OCI-M1 (cell line): ENCODE results near the gene SUOX.
"Not testable (repeated sequence)": the region's sequence is repeated elsewhere in the genome, so short reads cannot be mapped to it uniquely, and the experiment has no call there.

Source experiments
- DNase-seq: peaks from one replicate; lab custom pipeline; 2025; lab: John Stamatoyannopoulos, UW

The SUOX gene

DNA sequence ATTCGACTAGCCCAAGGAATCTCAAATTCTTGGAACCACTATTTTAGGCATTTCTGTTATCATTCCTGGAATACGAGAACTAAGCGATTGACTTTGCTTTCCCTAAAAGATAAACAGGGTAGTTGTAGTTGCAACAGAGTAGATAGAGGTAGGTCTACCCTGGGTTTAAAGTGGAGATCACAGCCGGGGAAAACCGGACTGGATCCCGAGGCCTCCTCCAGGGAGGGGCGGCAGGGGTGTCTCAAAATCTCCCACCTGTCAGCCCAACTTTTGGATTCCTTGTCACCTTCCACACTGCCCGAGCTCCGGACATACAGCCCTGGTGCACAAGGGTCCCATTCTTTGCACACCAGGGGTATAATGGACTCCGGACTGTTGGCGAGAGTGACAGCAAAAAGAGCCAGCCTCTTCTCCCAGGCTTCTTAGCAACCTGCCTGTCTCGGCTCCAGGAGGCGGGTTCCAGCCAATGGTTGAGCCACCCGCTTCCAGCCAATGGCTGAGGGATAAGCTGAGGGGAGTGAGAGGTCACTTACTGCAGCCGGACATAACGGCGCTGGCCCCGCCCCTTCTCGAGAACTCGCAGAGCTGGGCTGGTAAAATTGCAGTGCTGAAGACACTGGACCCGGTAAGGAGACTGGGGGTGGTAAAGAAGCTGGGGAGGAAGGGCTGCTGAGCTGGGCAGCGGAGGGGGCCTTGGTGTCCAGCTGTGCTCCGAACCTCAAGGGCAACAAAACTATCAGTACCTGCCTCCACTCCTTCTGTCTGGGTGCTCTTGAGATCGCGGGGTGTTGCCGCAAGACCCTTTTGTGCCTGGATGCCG lies at the start of gene SUOX:
SUOX (plus strand) TSS at position 562 of the 820 bp plus-strand sequence. CDS start 4,946 bp downstream, outside the sequence.
- DNase-seq, result peak; percentile 98

- DNase-seq, result no peak
Measured at GRCh38 chr12:55955344-55955743, 41.7 kb upstream of the SUOX start.

DNA sequence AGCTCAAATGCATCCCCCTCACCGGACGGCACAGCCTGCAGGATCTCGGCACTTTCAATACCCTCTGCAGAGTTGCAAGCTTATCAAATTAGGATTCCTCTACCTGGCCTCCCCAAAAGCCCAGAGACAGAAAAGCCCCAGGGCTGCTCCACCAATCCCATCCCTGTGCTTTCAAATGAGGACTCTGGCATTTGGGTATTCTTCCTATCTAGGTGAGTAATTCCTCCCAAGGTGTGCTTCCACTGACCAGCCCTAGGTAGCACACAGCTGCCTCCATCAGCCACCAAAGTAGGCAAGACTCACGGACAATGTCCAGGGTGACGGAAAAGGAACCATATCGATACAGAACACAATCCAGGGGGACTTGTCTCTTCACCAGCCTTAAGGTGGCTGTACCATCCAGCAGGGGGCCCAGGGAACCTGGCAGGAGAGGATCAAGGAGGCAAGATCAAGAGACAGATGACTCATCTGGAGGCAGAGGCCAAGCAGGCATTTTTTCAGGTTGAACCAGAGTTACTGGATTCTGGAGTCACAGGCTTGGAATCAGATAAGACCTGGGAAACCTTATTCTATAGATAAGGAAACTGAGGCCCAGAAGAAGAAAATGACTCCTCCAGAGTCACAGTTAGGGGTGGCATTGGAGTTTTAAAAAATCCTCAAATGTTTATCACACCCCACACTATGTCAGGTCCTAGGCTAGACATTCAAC lies 41.1 kb upstream of the SUOX start:
- peak; percentile 35 for DNase-seq

DNA sequence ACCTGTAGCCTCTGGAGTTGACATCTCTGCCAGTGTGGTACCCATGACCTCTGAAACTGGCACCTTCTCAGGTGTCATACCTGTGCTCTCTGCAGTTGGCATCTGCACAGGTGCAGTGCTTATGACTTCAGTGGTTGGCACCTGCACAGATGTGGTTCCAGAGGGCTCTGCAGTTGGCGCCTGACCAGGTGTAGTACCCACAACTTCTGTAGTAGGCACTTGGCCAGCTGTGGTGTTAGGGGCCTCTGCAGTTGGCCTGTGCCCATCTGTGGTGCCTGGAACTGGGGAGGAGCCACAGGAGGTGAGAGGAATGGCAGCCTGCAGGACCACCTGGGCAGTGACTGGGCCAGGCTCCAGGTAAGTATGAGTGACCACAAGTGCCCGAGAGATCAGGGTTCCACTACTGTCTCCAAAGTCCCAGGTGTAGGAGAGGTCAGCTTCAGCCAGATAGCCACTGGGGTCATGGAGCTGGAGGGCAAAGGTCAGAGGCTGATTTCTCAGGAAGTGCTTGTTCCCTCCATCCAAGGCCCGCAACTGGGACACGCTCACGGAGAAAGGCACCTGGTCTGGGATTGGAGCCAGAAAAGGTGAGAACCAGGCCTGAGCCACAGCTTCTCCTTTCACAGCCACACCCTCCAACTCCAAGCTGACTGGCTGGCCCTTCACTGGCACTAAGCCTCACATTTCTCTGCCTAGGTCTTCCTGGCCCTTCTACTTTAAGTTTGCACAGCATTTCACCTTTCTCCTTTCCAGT lies 39.8 kb upstream of the SUOX start:
- no peak for DNase-seq

DNA sequence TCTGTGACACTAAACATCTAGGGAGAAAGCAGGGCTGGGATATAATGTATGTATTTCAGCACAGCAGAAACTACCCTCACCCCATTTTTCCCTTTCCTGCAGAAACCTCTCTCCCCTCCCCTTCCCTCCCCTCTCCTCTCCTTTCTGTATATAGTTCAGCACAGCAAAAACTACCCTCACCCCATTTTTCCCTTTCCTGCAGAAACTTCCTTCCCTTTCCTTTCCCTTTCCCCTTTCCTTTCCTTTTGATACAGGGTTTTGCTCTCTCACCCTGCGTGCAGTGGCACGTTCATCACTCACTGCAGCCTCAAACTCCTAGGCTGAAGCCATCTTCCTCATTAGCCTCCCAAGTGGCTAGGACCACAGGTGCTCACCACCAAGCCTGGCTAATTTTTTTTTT lies 33.3 kb upstream of the SUOX start:
- DNase-seq, result no peak

DNA sequence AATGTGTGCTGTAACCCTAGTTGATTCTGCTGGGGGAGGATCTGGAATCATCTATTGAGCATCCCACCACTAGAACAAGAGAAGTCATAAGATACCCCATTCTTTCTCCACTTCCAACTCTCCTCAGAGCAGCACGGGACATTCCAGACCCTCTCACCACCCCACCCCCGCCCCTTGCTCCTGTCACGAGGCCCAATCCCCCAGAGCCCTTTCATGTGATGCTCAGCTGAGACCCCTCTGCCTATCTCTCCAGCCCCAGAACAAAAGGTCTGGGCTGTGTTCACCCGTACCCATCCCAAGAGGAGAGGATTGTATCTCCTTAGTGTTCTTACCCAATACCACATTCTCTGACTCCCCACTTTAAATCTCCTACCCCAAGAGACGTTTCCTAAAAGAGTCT lies 31.8 kb upstream of the SUOX start:
- no peak for DNase-seq

DNA sequence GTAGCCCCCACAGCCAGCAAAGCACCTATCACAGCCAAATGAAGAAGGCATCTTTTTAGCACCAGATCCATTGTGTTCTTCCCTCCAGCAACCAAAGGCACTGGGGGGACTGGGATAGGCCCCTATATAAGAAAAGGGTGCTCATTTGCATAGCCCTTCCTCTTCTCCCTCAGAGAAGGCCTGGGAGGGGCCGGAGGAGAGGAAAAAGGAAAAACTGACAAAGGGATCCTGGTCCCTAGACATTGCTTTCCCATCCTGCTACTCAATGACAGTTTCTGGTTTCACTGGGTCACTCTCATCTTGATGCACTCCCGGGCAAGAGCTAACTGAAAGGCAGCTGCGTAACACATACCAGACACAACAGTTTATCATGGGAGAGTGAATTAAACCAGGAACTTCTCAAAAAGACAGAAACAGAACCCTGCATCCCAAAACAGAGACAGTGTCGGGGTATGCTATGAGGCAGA lies 31.1 kb upstream of the SUOX start, which contains the start of gene PMEL:
PMEL (minus strand) TSS at position 102 of the 467 bp plus-strand sequence; CDS start at position 71, 31 bp downstream.
- peak; percentile 71 for DNase-seq

DNA sequence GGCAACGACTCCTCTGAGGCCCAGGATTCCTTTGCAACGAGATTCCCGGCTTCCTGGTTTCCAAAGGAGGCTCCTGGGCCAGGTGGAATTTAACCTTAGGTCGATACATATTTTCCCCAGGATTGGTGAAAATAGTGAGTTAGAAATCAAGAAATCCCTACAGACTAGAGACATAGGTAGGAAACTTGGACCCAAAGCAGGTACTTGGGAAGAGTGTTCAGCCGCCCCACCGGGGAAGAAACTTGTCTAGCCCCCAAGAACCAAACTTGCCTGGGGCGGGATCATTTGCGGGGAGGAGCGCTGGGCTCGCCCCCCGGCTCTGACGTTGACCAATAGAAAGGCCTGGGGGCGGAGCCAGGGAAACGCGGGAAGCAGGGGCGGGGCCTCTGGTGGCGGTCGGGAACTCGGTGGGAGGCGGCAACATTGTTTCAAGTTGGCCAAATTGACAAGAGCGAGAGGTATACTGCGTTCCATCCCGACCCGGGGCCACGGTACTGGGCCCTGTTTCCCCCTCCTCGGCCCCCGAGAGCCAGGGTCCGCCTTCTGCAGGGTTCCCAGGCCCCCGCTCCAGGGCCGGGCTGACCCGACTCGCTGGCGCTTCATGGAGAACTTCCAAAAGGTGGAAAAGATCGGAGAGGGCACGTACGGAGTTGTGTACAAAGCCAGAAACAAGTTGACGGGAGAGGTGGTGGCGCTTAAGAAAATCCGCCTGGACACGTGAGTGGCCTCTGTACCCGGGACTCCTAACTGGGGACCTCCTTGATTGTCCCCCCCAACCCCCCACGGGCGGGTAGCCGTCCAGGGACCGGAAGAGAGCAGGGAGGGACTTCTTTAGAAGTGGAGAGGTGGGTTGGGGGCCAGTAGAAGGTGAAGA lies 30.4 kb upstream of the SUOX start, which contains the start of gene CDK2:
CDK2 (plus strand) TSS at position 423 of the 874 bp plus-strand sequence; CDS start at position 602, 179 bp downstream.
- DNase-seq, result peak; percentile 94

DNA sequence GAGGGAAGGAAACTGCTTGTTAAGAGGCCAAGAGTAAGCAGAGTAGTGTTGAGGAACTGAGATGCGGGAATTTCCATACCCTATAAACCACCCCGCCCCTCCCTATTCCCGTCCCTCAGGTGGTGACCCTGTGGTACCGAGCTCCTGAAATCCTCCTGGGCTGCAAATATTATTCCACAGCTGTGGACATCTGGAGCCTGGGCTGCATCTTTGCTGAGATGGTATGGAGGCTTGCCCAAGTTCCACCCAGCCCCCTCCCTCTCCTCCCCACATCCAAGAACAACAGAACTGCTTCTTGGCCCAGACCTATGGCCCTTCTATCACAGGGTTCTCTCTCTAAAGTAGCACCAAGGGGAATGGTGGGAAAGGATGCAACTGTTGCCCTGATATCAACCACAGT lies 27.7 kb upstream of the SUOX start:
- no peak for DNase-seq

DNA sequence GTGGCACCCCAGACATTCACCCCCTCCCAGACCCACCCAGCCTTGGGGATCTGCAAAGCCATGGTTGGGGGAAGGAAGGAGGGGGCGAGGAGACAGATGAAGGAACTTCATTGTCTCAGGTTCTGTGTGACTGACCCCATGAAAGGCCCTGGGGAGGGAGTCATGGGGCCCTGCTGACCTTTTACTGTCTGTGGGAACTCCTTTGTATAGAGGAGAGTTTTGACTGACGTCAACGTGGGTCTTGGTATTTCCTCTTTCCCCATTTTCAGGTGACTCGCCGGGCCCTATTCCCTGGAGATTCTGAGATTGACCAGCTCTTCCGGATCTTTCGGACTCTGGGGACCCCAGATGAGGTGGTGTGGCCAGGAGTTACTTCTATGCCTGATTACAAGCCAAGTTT lies 26.3 kb upstream of the SUOX start:
- DNase-seq, result no peak

DNA sequence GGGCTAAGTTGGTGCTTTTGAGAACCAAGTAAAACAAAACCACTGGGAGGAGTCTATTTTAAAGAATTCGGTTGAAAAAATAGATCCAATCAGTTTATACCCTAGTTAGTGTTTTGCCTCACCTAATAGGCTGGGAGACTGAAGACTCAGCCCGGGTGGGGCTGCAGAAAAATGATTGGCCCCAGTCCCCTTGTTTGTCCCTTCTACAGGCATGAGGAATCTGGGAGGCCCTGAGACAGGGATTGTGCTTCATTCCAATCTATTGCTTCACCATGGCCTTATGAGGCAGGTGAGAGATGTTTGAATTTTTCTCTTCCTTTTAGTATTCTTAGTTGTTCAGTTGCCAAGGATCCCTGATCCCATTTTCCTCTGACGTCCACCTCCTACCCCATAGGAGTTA lies 25.0 kb upstream of the SUOX start:
- DNase-seq, result peak; percentile 37

DNA sequence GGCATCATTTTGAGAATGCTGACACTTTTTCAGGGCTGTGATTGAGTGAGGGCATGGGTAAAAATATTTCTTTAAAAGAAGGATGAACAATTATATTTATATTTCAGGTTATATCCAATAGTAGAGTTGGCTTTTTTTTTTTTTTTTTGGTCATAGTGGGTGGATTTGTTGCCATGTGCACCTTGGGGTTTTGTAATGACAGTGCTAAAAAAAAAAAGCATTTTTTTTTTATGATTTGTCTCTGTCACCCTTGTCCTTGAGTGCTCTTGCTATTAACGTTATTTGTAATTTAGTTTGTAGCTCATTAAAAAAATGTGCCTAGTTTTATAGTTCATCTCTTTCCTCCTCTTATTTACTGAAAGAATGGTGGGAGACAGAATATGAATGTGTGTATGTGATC lies 24.6 kb upstream of the SUOX start:
- DNase-seq, result no peak

- DNase-seq, result no peak
Measured at GRCh38 chr12:55972911-55973598, 24.0 kb upstream of the SUOX start.

DNA sequence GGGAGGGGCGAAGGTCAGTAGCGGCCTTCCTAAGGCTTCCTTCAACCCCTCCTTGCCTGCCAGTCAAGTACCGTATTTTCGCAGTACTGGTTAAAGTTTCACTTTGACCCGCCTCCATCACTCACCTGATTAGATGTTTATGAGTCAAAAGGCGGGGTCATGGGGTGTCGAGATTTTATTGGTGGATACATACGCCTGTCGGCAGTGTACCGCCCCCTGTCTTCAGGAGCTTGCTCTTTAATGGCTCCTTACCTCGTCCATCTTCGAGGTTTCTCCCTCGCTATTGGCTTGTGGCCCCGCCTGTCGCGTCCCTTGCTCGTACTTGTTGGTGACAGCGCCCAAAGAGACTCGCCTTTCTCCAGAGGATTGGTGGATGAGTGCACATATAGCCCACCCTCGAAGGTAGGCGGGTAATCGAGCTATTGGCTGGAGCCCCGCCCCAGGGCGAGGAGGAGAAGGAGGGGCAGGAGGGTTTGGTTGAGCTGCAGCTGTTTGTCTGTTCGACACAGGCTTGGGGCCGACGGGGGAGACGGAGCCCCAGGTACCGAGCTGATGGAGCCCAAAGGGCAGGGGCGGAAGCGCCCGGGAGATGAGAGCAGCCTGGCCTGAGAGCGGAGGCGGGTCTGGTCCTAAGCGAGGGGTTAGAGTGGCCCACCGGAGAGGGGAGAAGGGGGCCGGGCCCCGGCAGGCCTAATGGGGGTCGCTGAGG lies 23.3 kb upstream of the SUOX start, which contains the start of gene RAB5B:
RAB5B (plus strand) TSS at position 480 of the 709 bp plus-strand sequence. CDS start 12,883 bp downstream, outside the sequence.
- peak; percentile 100 for DNase-seq

- DNase-seq, result peak; percentile 58
Measured at GRCh38 chr12:55974308-55974730, 22.8 kb upstream of the SUOX start.

GRCh38 chr12:55978393-55978792 lies 18.7 kb upstream of the SUOX start:
- no peak for DNase-seq

GRCh38 chr12:55979069-55979468 lies 18.0 kb upstream of the SUOX start:
- DNase-seq, result no peak

- not testable (repeated sequence) for DNase-seq
Measured at GRCh38 chr12:55981882-55982281, 15.2 kb upstream of the SUOX start.

- DNase-seq, result peak; percentile 49
Measured at GRCh38 chr12:55982319-55982936, 14.6 kb upstream of the SUOX start.
